MCF 10A (cell line): ENCODE data around the gene PRKN. TPM values are rescaled to one million over a fixed set of nuclear protein-coding genes. Genes with fewer than 3 reads are reported as not detected.

Source experiments
- BruUV-seq: library from RNA; stranded (reverse); fragments of 400-500 nt; replicated peaks from 2 replicates; lab custom pipeline; 2021; lab: Mats Ljungman, UMichigan
- CTCF ChIA-PET: fragments of 300-600 bp; sonication (Branson Sonifier 250); formaldehyde crosslinking; extraction: SDS; loops from one replicate; lab custom pipeline; 2021; ENCODE audit warnings: antibody characterized with exemption, inconsistent platforms; lab: Yijun Ruan, JAX
- POLR2A ChIA-PET: fragments of 300-600, 350-650 bp; sonication (Branson Sonifier 250); formaldehyde crosslinking; extraction: SDS; loops from one replicate; lab custom pipeline; 2020; ENCODE audit warnings: antibody characterized with exemption, inconsistent platforms; lab: Yijun Ruan, JAX
- DNase-seq: peaks from one replicate; pipeline ENCODE4 v3.0.0-alpha.2; 2018; ENCODE audit not compliant: unreplicated experiment
- H3K27ac Mint-ChIP-seq: one replicate; pipeline ENCODE4 v1.8.0; 2022; ENCODE audit warnings: mild to moderate bottlenecking, low read depth, mixed read lengths; ENCODE audit not compliant: unreplicated experiment
- H3K27me3 Mint-ChIP-seq: one replicate; pipeline ENCODE4 v1.8.0; 2022; ENCODE audit warnings: mixed read lengths; ENCODE audit not compliant: insufficient read depth, unreplicated experiment
- H3K36me3 Mint-ChIP-seq: one replicate; pipeline ENCODE4 v1.8.0; 2022; ENCODE audit warnings: mild to moderate bottlenecking, moderate library complexity, mixed read lengths; ENCODE audit not compliant: insufficient read depth, unreplicated experiment
- H3K4me1 Mint-ChIP-seq: one replicate; pipeline ENCODE4 v1.8.0; 2022; ENCODE audit warnings: mixed read lengths; ENCODE audit not compliant: insufficient read depth, unreplicated experiment
- H3K4me3 Mint-ChIP-seq: one replicate; pipeline ENCODE4 v1.8.0; 2022; ENCODE audit warnings: mild to moderate bottlenecking, moderate library complexity, mixed read lengths; ENCODE audit not compliant: unreplicated experiment
- H3K9me3 Mint-ChIP-seq: one replicate; pipeline ENCODE4 v1.8.0; 2022; ENCODE audit warnings: mixed read lengths; ENCODE audit not compliant: unreplicated experiment
- CTCF ChIP-seq: fragments of 200-600 bp; IDR thresholded peaks from one replicate; pipeline ENCODE4 v1.8.0; 2022; ENCODE audit warnings: antibody characterized with exemption, mild to moderate bottlenecking; ENCODE audit not compliant: unreplicated experiment
- intact Hi-C: fragments of 100-400 bp; cut with micrococcal nuclease; formaldehyde crosslinking; loops from 2 replicates; pipeline ENCODE4 v1.14.1; 2022
- total RNA-seq: library from RNA; stranded (reverse); gene quantifications from 2 replicates; pipeline ENCODE4 v1.2.3, GENCODE V29; 2022

PRKN gene
- total RNA-seq, 1 experiment from 2014 or later = 2.5 TPM

DNA sequence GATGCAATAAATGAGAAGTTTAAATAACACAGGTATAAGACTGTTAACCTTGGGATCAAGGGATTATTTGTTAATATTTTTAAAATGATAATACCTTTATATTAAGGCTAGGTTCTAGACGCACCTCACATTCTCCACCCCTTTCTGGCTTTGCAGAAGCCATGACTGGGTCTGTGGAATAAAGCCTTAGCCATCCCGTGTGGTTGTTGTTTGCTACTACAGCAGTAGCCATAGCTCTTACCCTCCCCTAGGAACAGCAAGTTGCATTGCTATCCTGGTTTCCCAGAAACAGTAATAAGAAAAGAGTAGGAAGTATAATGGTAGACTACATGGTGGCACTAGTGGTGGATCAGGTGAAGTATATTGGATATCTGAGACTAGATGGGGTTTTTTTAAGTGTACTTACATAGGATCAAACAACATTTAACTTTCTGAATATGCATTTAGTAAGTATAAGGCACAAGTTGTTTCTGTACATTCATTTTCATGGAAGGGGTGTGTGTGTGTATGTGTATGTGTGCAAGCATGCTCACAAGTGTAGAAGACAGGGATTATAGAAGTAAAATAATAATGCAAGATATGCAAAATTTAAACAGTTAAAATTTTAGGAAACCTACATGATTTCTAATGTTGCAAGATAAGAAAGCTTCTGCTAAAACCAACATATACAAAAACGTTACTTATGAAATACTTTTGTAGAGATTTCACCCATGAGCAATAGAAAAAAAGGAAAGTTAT, 384.2 kb downstream of the PRKN start:
- H3K4me1 Mint-ChIP-seq = peaks cover 18% of the 10 kb centered on the region
- no peak for TF ChIP-seq CTCF
- BruUV-seq = no TSS peak
- no peak overlapping the region for H3K27ac Mint-ChIP-seq
- no peaks in the 10 kb centered on the region for H3K36me3 Mint-ChIP-seq
- DNase-seq = peak; percentile 17
- ChIA-PET CTCF (no interaction called here), POLR2A (interaction anchor here (0.7 to 1.5 kb wide), 2 partner anchors 20 to 27 kb away, joined by 3 to 4 read pairs; no protein-coding TSS in a partner anchor)
- no peak overlapping the region for H3K4me3 Mint-ChIP-seq
- no peaks in the 10 kb centered on the region for H3K27me3 Mint-ChIP-seq
- intact Hi-C loops = no loop called here
- H3K9me3 Mint-ChIP-seq = no peaks in the 10 kb centered on the region

GRCh38 chr6:162337412-162337811, 390.2 kb downstream of the PRKN start:
- Mint-ChIP-seq H3K4me3 (no peak overlapping the region), H3K36me3 (no peaks in the 10 kb centered on the region), H3K9me3 (no peaks in the 10 kb centered on the region), H3K27me3 (no peaks in the 10 kb centered on the region), H3K4me1 (no peaks in the 10 kb centered on the region), H3K27ac (no peak overlapping the region)
- no peak for TF ChIP-seq CTCF
- ChIA-PET CTCF (no interaction called here), POLR2A (no interaction called here)
- intact Hi-C loops = no loop called here
- no peak for DNase-seq
- BruUV-seq = no TSS peak

GRCh38 chr6:162336359-162336758, 391.2 kb downstream of the PRKN start:
- no peak for DNase-seq
- BruUV-seq = no TSS peak
- no peak overlapping the region for H3K27ac Mint-ChIP-seq
- ChIA-PET CTCF (no interaction called here), POLR2A (no interaction called here)
- no peaks in the 10 kb centered on the region for H3K4me1 Mint-ChIP-seq
- H3K4me3 Mint-ChIP-seq = no peak overlapping the region
- TF ChIP-seq CTCF = no peak
- H3K9me3 Mint-ChIP-seq = no peaks in the 10 kb centered on the region
- no peaks in the 10 kb centered on the region for H3K36me3 Mint-ChIP-seq
- intact Hi-C loops = no loop called here
- H3K27me3 Mint-ChIP-seq = no peaks in the 10 kb centered on the region

DNA sequence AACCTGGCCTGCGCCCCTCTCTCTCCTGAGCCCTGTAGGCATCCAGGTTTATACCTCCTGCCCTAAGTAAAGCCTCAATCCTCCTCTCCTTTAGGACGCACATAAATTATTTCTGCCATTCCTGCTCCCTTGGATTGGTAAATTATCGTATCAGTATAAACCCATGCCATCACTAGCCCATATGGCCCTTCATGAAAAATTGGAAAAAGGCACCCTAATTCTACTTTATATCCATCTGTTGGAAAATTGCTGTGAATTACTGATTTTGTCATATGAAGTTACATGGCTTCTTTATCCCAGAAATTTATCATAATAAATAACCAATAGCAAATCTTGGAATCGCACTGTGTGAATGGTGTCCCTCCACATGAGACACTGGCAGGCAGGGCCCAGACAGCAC, 395.2 kb downstream of the PRKN start:
- intact Hi-C loops = no loop called here
- POLR2A ChIA-PET = no interaction called here
- H3K4me3 Mint-ChIP-seq = no peak overlapping the region
- TF ChIP-seq CTCF = no peak
- CTCF ChIA-PET = no interaction called here
- no TSS peak for BruUV-seq
- DNase-seq = no peak
- no peaks in the 10 kb centered on the region for H3K4me1 Mint-ChIP-seq
- H3K27me3 Mint-ChIP-seq = no peaks in the 10 kb centered on the region
- H3K9me3 Mint-ChIP-seq = no peaks in the 10 kb centered on the region
- H3K27ac Mint-ChIP-seq = no peak overlapping the region
- H3K36me3 Mint-ChIP-seq = no peaks in the 10 kb centered on the region
